H1 (cell line): ENCODE data around the gene ARMC6. TPM values are rescaled to one million over a fixed set of nuclear protein-coding genes. Genes with fewer than 3 reads are reported as not detected.

Source experiments
- EGR1 ChIP-seq: IDR thresholded peaks from 2 replicates; pipeline ENCODE4 v1.6.1; 2011; ENCODE audit warnings: low read depth, low read length, borderline replicate concordance
- KDM4A ChIP-seq: IDR thresholded peaks from one replicate; pipeline ENCODE4 v1.7.1; 2012; ENCODE audit warnings: low read depth, mild to moderate bottlenecking, moderate library complexity, low read length, inconsistent platforms; ENCODE audit not compliant: severe bottlenecking
- PHF8 ChIP-seq: fragments of 200-600 bp; sonication (generic); conservative IDR thresholded peaks from 2 replicates; pipeline ENCODE4 v1.7.1; 2012; ENCODE audit warnings: low read depth, mild to moderate bottlenecking, inconsistent platforms, low read length, moderate library complexity
- polyA plus RNA-seq, 7 experiments: library from polyadenylated mRNA; depleted of rRNA in 3 of 7; stranded (reverse) in 5 of 7; unstranded in 2 of 7; fragments of >200 nt in 5 of 7; fragments of 200-250 nt in 2 of 7; gene quantifications; 1 replicate in 5 of 7; 2 replicates in 1 of 7; 4 replicates in 1 of 7; pipeline versions ENCODE4 v1.2.1 to v1.2.3, GENCODE V29; 2011 to 2013; ENCODE audit warnings: missing spikeins in 2 of 7, mixed read lengths in 2 of 7
- total RNA-seq: library from RNA; stranded (reverse); fragmentation: NEBNext Ultra II Directional; extraction: Animal tissue kit (Norgen Biotek cat#: 25700); gene quantifications from 2 replicates; pipeline ENCODE4 v1.2.1, GENCODE V29; 2021
- TF ChIP-seq, protein P1 (sequence below): fragments of 300-600 bp; sonication (generic); IDR thresholded peaks from 2 replicates; pipeline ENCODE4 v1.7.1; 2012; ENCODE audit warnings: low read length, moderate library complexity, mild to moderate bottlenecking, inconsistent platforms; ENCODE audit not compliant: insufficient replicate concordance

Gene ARMC6
- total and polyA plus RNA-seq, 2 of the 8 experiments (the other 6 are each of a cell fraction or from before 2014, with no cell fraction given): 67.1 to 68.3 TPM

DNA sequence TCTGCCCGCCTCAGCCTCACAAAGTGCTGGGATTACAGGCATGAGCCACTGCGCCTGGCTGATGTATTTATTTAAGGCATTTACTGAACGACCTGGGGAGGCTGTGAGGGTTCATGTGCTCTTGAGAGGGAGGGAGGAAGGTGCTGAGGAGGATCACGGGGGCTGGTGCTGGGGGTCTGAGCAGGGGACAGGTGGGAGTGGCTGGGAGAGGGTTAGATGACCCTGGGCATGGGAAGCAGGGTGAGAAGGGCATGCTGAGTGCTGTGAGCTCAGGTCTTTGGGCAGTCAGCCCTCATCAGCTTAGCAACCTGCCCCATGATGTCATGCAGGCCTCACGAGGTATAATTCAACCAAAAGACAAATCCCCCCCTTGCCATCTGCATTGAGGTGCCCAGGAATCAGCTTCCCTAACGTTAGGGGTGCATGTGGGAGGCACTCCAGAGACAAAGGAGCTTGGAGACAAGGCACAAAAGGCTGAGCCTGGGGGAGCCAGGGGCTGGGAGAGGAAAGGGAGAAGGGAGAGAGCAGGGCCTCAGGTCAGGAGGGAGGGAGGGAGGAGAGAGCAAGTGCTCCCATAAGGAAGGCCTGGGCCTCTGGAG lies 36.5 kb upstream of the ARMC6 start (continued):
- TF ChIP-seq, protein P1, sequence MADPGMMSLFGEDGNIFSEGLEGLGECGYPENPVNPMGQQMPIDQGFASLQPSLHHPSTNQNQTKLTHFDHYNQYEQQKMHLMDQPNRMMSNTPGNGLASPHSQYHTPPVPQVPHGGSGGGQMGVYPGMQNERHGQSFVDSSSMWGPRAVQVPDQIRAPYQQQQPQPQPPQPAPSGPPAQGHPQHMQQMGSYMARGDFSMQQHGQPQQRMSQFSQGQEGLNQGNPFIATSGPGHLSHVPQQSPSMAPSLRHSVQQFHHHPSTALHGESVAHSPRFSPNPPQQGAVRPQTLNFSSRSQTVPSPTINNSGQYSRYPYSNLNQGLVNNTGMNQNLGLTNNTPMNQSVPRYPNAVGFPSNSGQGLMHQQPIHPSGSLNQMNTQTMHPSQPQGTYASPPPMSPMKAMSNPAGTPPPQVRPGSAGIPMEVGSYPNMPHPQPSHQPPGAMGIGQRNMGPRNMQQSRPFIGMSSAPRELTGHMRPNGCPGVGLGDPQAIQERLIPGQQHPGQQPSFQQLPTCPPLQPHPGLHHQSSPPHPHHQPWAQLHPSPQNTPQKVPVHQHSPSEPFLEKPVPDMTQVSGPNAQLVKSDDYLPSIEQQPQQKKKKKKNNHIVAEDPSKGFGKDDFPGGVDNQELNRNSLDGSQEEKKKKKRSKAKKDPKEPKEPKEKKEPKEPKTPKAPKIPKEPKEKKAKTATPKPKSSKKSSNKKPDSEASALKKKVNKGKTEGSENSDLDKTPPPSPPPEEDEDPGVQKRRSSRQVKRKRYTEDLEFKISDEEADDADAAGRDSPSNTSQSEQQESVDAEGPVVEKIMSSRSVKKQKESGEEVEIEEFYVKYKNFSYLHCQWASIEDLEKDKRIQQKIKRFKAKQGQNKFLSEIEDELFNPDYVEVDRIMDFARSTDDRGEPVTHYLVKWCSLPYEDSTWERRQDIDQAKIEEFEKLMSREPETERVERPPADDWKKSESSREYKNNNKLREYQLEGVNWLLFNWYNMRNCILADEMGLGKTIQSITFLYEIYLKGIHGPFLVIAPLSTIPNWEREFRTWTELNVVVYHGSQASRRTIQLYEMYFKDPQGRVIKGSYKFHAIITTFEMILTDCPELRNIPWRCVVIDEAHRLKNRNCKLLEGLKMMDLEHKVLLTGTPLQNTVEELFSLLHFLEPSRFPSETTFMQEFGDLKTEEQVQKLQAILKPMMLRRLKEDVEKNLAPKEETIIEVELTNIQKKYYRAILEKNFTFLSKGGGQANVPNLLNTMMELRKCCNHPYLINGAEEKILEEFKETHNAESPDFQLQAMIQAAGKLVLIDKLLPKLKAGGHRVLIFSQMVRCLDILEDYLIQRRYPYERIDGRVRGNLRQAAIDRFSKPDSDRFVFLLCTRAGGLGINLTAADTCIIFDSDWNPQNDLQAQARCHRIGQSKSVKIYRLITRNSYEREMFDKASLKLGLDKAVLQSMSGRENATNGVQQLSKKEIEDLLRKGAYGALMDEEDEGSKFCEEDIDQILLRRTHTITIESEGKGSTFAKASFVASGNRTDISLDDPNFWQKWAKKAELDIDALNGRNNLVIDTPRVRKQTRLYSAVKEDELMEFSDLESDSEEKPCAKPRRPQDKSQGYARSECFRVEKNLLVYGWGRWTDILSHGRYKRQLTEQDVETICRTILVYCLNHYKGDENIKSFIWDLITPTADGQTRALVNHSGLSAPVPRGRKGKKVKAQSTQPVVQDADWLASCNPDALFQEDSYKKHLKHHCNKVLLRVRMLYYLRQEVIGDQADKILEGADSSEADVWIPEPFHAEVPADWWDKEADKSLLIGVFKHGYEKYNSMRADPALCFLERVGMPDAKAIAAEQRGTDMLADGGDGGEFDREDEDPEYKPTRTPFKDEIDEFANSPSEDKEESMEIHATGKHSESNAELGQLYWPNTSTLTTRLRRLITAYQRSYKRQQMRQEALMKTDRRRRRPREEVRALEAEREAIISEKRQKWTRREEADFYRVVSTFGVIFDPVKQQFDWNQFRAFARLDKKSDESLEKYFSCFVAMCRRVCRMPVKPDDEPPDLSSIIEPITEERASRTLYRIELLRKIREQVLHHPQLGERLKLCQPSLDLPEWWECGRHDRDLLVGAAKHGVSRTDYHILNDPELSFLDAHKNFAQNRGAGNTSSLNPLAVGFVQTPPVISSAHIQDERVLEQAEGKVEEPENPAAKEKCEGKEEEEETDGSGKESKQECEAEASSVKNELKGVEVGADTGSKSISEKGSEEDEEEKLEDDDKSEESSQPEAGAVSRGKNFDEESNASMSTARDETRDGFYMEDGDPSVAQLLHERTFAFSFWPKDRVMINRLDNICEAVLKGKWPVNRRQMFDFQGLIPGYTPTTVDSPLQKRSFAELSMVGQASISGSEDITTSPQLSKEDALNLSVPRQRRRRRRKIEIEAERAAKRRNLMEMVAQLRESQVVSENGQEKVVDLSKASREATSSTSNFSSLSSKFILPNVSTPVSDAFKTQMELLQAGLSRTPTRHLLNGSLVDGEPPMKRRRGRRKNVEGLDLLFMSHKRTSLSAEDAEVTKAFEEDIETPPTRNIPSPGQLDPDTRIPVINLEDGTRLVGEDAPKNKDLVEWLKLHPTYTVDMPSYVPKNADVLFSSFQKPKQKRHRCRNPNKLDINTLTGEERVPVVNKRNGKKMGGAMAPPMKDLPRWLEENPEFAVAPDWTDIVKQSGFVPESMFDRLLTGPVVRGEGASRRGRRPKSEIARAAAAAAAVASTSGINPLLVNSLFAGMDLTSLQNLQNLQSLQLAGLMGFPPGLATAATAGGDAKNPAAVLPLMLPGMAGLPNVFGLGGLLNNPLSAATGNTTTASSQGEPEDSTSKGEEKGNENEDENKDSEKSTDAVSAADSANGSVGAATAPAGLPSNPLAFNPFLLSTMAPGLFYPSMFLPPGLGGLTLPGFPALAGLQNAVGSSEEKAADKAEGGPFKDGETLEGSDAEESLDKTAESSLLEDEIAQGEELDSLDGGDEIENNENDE: no peak
- TF ChIP-seq EGR1: peak; percentile 60; the same call in 1 of the 2 replicates
- no peak for TF ChIP-seq KDM4A
- TF ChIP-seq PHF8: no peak
